ENCODE data around the gene FAM53B.

- no peak for TF ChIP-seq CTCF (IDR thresholded peaks at IDR 0.05 in 4 of 5, conservative IDR thresholded peaks at IDR 0.05 in 1 of 5)
- no peak for TF ChIP-seq POLR2A (IDR thresholded peaks at IDR 0.05)
Observed at GRCh38 chr10:124604214-124605000, 139.8 kb downstream of the FAM53B start.

All from gastrocnemius medialis (tissue), 4 donors.